Uterus (tissue), 2 donors: ENCODE results near the gene GLYR1.

Source experiments
- POLR2A ChIP-seq, 2 donors: fragments of 450-650 bp; IDR thresholded peaks; one replicate each; pipeline ENCODE4 v1.6.1; 2016; ENCODE audit warnings: antibody characterized with exemption in 2 of 2, mild to moderate bottlenecking in 1 of 2, moderate library complexity in 1 of 2
- TF ChIP-seq, protein P1 (sequence below), 4 experiments: fragments of 200-600 bp in 2 of 4; fragments of 450-650 bp in 2 of 4; sonication (generic) in 2 of 4; IDR thresholded peaks; one replicate each; pipeline ENCODE4 v1.5.1; 2016 to 2019; ENCODE audit warnings: antibody characterized with exemption in 4 of 4, mild to moderate bottlenecking in 2 of 4, moderate library complexity in 1 of 4

GRCh38 chr16:4828567-4829321 lies 18.3 kb downstream of the GLYR1 start:
- TF ChIP-seq, protein P1, sequence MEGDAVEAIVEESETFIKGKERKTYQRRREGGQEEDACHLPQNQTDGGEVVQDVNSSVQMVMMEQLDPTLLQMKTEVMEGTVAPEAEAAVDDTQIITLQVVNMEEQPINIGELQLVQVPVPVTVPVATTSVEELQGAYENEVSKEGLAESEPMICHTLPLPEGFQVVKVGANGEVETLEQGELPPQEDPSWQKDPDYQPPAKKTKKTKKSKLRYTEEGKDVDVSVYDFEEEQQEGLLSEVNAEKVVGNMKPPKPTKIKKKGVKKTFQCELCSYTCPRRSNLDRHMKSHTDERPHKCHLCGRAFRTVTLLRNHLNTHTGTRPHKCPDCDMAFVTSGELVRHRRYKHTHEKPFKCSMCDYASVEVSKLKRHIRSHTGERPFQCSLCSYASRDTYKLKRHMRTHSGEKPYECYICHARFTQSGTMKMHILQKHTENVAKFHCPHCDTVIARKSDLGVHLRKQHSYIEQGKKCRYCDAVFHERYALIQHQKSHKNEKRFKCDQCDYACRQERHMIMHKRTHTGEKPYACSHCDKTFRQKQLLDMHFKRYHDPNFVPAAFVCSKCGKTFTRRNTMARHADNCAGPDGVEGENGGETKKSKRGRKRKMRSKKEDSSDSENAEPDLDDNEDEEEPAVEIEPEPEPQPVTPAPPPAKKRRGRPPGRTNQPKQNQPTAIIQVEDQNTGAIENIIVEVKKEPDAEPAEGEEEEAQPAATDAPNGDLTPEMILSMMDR (IDR thresholded peaks at IDR 0.05) = no peak
- no peak for TF ChIP-seq POLR2A (IDR thresholded peaks at IDR 0.05)
